ENCODE data around the gene RRP1.

RRP1 gene

DNA sequence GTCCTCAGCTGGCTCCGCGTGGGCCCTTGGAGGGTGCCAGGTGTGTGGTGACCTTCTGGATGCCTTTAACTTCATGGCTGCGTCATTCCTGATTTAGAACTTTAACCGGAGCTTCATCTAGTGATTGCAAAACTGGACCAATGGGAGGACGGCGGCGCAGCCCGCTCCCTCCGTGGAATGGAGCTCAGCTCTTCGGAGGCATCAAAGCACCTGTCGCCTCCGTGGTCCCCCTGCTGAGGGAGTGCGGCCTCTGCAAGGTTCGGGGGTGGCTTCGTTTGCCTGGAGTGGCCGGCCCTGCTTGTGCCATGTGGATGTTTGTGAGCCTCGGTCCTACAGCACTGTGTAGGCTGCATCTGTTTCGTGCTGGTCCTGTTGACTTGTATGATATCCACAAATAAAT is 27.5 kb upstream of the RRP1 start:
- no peaks in the 10 kb centered on the region for H3K27me3 ChIP-seq (ENCODE audit: insufficient read depth, low read depth)
- TF ChIP-seq, protein P1, sequence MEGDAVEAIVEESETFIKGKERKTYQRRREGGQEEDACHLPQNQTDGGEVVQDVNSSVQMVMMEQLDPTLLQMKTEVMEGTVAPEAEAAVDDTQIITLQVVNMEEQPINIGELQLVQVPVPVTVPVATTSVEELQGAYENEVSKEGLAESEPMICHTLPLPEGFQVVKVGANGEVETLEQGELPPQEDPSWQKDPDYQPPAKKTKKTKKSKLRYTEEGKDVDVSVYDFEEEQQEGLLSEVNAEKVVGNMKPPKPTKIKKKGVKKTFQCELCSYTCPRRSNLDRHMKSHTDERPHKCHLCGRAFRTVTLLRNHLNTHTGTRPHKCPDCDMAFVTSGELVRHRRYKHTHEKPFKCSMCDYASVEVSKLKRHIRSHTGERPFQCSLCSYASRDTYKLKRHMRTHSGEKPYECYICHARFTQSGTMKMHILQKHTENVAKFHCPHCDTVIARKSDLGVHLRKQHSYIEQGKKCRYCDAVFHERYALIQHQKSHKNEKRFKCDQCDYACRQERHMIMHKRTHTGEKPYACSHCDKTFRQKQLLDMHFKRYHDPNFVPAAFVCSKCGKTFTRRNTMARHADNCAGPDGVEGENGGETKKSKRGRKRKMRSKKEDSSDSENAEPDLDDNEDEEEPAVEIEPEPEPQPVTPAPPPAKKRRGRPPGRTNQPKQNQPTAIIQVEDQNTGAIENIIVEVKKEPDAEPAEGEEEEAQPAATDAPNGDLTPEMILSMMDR (conservative IDR thresholded peaks at IDR 0.05; ENCODE audit: low read depth, low read length) = no peak
- no peak overlapping the region for H3K9ac ChIP-seq
- no peak overlapping the region for H2AFZ ChIP-seq (ENCODE audit: low read depth)
- H3K36me3 ChIP-seq (ENCODE audit: insufficient read depth) = no peaks in the 10 kb centered on the region
- no peak overlapping the region for H3K4me2 ChIP-seq
- H4K20me1 ChIP-seq (ENCODE audit: insufficient read depth) = no peaks in the 10 kb centered on the region
- H3K79me2 ChIP-seq (ENCODE audit: insufficient read depth, low read depth) = no peaks in the 10 kb centered on the region
- H3K4me1 ChIP-seq (ENCODE audit: low read depth, poor library complexity, severe bottlenecking) = no peaks in the 10 kb centered on the region
- no peak overlapping the region for H3K4me3 ChIP-seq (IDR thresholded peaks at IDR 0.05; ENCODE audit: insufficient read depth, low read depth, low read length)
- H3K27ac ChIP-seq = no peak overlapping the region

DNA sequence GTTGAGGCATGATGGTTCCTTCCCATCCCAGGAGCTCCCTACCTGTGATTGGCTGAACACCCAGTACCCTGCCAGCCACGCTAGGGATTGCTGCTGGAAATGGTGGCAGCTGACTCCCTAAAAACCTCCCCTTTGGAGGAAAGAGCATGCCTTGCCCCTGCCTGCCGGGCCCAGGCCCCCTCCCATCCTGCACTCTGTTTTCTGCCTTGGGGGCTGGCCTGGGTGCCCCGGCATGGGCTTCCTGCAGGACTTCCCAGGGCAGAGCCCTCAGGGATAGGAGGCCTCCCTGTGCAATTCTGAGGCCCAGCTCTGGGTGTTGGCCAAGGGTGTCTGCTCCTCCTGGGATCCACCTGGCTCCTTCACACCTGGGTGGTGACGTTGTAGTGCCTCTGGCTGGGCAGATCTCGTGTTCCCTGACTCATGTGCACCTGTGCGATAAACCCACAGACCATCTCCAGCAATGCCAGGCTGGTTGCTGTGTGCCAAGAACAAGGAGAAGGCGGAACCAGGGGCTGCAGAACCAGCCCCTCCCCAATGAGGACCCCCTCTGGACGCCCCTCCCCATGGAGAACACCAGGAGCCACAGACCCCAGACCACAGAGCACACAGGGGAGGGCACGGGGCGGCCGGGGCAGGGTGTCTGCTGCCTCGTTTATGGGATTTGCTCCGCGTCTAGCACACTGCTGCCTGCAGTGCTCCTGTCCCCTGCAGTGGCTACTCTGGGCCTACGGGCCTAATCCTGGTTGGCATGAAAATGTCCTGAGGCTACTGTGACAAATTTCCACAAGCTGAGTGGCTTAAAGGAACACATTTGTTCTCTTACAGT is 26.9 kb upstream of the RRP1 start:
- no peak overlapping the region for H3K4me2 ChIP-seq
- no peak overlapping the region for H3K27ac ChIP-seq
- H3K79me2 ChIP-seq (ENCODE audit: insufficient read depth, low read depth) = no peaks in the 10 kb centered on the region
- TF ChIP-seq, protein P1 (conservative IDR thresholded peaks at IDR 0.05; ENCODE audit: low read depth, low read length) = no peak
- no peak overlapping the region for H3K4me3 ChIP-seq (IDR thresholded peaks at IDR 0.05; ENCODE audit: insufficient read depth, low read depth, low read length)
- H3K4me1 ChIP-seq (ENCODE audit: low read depth, poor library complexity, severe bottlenecking) = no peaks in the 10 kb centered on the region
- H2AFZ ChIP-seq (ENCODE audit: low read depth) = no peak overlapping the region
- H3K36me3 ChIP-seq (ENCODE audit: insufficient read depth) = no peaks in the 10 kb centered on the region
- no peaks in the 10 kb centered on the region for H3K27me3 ChIP-seq (ENCODE audit: insufficient read depth, low read depth)
- no peaks in the 10 kb centered on the region for H4K20me1 ChIP-seq (ENCODE audit: insufficient read depth)
- H3K9ac ChIP-seq = no peak overlapping the region

DNA sequence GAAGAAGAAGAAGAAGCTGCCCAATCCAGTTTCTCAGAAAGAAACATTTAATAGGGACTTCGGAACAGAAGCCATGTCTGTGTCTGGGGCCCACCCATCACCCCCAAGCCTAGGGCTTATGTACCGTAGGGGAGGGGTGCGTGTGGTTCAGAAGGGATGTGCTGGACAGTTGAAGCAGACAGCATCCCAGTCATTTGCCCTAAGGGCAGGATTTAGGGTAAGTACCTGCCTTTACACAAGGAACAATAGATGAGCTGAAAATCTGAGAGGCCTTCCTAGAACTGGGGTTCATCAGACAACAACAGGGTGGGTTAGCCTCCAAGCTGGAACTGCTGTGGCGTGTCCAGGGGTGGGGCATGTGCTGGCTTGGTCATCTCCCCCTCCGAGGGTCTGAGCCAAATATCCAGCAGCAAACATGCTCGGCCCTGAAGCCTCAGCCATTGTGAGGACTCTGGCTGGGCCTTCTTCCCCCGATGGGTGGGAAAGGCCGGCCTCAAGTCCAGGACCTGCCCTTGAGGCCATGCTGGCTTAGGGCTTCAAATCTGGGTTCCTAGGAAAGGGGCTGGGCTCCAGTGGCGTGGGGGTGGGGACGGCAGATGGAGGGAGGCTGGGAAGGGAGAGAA is 25.4 kb upstream of the RRP1 start:
- Histone ChIP-seq H3K27ac (no peak overlapping the region), H3K36me3 (ENCODE audit: insufficient read depth) (no peaks in the 10 kb centered on the region), H3K4me2 (no peak overlapping the region), H3K4me1 (ENCODE audit: low read depth, poor library complexity, severe bottlenecking) (no peaks in the 10 kb centered on the region), H3K79me2 (ENCODE audit: insufficient read depth, low read depth) (no peaks in the 10 kb centered on the region), H4K20me1 (ENCODE audit: insufficient read depth) (no peaks in the 10 kb centered on the region), H3K9ac (no peak overlapping the region), H3K27me3 (ENCODE audit: insufficient read depth, low read depth) (no peaks in the 10 kb centered on the region), H2AFZ (ENCODE audit: low read depth) (no peak overlapping the region), H3K4me3 (IDR thresholded peaks at IDR 0.05; ENCODE audit: insufficient read depth, low read depth, low read length) (no peak overlapping the region)
- TF ChIP-seq, protein P1 (conservative IDR thresholded peaks at IDR 0.05; ENCODE audit: low read depth, low read length) = no peak

DNA sequence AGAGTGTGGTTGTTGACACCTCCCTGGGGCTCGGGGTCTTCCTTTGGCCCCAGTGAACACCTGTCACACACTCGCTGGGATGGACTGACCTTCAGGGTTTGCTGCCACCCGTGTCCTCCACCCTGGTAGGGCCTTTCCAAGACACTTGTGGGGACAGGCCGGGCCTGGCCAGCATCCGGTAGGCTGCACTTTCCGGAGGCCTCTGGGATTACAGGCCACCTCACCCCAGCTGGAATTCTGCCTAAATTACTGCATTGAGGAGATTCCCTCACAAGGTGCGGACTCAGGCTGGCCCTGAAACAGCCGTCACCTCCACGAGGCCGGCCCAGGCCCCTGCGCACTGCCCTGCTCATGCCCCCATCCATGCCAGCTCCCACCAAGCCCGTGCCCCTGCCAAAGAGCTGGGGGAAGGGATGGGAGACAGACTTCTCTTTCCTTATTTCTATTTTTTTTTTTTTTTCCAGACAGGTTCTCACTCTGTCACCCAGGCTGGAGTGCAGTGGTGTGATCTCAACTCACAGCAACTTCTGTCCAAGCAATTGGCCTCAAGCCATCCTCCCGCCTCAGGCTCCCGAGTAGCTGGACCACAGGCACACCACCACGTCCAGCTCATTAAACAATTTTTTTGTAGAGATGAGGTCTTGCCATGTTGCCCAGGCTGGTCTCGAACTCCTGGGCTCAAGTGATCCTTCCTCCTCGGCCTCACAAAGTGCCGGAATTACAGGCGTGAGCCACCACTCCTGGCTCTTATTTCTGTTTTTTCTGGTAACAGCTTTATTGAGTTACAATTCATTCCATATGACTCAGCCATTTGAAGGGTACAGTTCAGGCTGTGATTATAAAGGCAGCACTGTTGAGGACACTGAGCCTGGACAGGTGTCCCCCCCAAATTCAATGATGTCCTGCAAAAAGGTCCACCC is 24.5 kb upstream of the RRP1 start:
- H3K36me3 ChIP-seq (ENCODE audit: insufficient read depth) = no peaks in the 10 kb centered on the region
- H3K79me2 ChIP-seq (ENCODE audit: insufficient read depth, low read depth) = no peaks in the 10 kb centered on the region
- no peak overlapping the region for H3K9ac ChIP-seq
- H3K27ac ChIP-seq = no peak overlapping the region
- no peaks in the 10 kb centered on the region for H4K20me1 ChIP-seq (ENCODE audit: insufficient read depth)
- H3K4me1 ChIP-seq (ENCODE audit: low read depth, poor library complexity, severe bottlenecking) = no peaks in the 10 kb centered on the region
- H3K4me3 ChIP-seq (IDR thresholded peaks at IDR 0.05; ENCODE audit: insufficient read depth, low read depth, low read length) = no peak overlapping the region
- H3K4me2 ChIP-seq = no peak overlapping the region
- no peaks in the 10 kb centered on the region for H3K27me3 ChIP-seq (ENCODE audit: insufficient read depth, low read depth)
- no peak overlapping the region for H2AFZ ChIP-seq (ENCODE audit: low read depth)
- TF ChIP-seq, protein P1 (conservative IDR thresholded peaks at IDR 0.05; ENCODE audit: low read depth, low read length) = no peak

All from KMS-11 (cell line).